Heart right ventricle (tissue), 16 donors: Measurements from ENCODE around the gene NCCRP1. TPM values are rescaled to one million over a fixed set of nuclear protein-coding genes. Genes with fewer than 3 reads are reported as not detected.

Experiments
- ATAC-seq, 8 donors: fragments of 200-7000 bp; cut with Tn5 transposase; one replicate each; pipeline ENCODE4 v1.9.1; 2020; ENCODE audit warnings: mild to moderate bottlenecking in 8 of 8, moderate library complexity in 8 of 8, moderate number of reproducible peaks in 1 of 8
- DNase-seq, 2 donors: peaks; one replicate each; pipeline ENCODE4 v3.0.0-alpha.2; 2020
- H3K27ac ChIP-seq, 10 donors: fragments of 200-600 bp; sonication (generic) in 2 of 10; one replicate each; pipeline versions ENCODE4 v1.5.0 to v1.8.0; 2020 to 2022; ENCODE audit warnings: mild to moderate bottlenecking in 3 of 10
- H3K27me3 ChIP-seq, 7 donors: fragments of 200-600 bp; one replicate each; pipeline ENCODE4 v1.8.0; 2021 to 2022; ENCODE audit warnings: mild to moderate bottlenecking in 2 of 7
- H3K36me3 ChIP-seq, 9 donors: fragments of 200-600 bp; sonication (generic) in 1 of 9; one replicate each; pipeline versions ENCODE4 v1.5.0 to v1.8.0; 2020 to 2022; ENCODE audit warnings: mild to moderate bottlenecking in 2 of 9
- H3K4me1 ChIP-seq, 9 donors: fragments of 200-600 bp; sonication (generic) in 1 of 9; one replicate each; pipeline versions ENCODE4 v1.5.0 to v1.8.0; 2020 to 2022; ENCODE audit warnings: mild to moderate bottlenecking in 4 of 9
- H3K4me3 ChIP-seq, 10 donors: fragments of 200-600 bp; sonication (generic) in 2 of 10; one replicate each; pipeline versions ENCODE4 v1.5.0 to v1.8.0; 2020 to 2022; ENCODE audit warnings: mild to moderate bottlenecking in 7 of 10, moderate library complexity in 2 of 10
- H3K9me3 ChIP-seq, 11 donors: fragments of 200-600 bp in 10 of 11; sonication (generic) in 2 of 11; one replicate each; pipeline versions ENCODE4 v1.5.0 to v1.8.0; 2013 to 2022; ENCODE audit warnings: mild to moderate bottlenecking in 2 of 11, control low read depth in 1 of 11, moderate library complexity in 1 of 11
- WGBS, 2 donors: extraction: QIAGEN DNeasy Blood & Tissue Kit; methylation state at CpG; one replicate each; pipeline ENCODE4 v1.1.7; 2013; ENCODE audit warnings: inconsistent platforms in 1 of 2; 5-methylcytosine and 5-hydroxymethylcytosine counted together
- intact Hi-C, 10 donors: fragments of 100-400 bp; cut with DNase I; formaldehyde crosslinking; loops; one replicate each; pipeline versions ENCODE4 v1.11.1 to v1.14.2; 2022
- polyA plus RNA-seq, 2 donors: library from polyadenylated mRNA; stranded (reverse); fragments of 200-250 nt; gene quantifications; one replicate each; pipeline ENCODE4 v1.2.3, GENCODE V29; 2013
- total RNA-seq, 10 donors: library from RNA; stranded (reverse); fragmentation: NEBNext Ultra II Directional in 3 of 10; extraction: Animal tissue kit (Norgen Biotek cat#: 25700) in 3 of 10; gene quantifications; one replicate each; pipeline versions ENCODE4 v1.2.1 to v1.2.4, GENCODE V29; 2021 to 2023
- TF ChIP-seq, protein P1 (sequence below), 9 donors: fragments of 200-600 bp; sonication (generic) in 2 of 9; IDR thresholded peaks; one replicate each; pipeline versions ENCODE4 v1.5.0 to v1.8.0; 2021 to 2022; ENCODE audit warnings: antibody characterized with exemption in 9 of 9, mild to moderate bottlenecking in 5 of 9, moderate library complexity in 1 of 9
- donor health status: Arrhythmogenic right ventricular cardiomyopathy.
- donor health status: ischemic (EF 13 %, LVEDD 7.1; RV severe dilation, severe dysfunction).
- donor health status: healthy with polysubstance abuse.
- donor health status: DM: no; HTN: yes; CAD: no.
- donor health status: DM: no; HTN: no; CAD: no.
- donor health status: ischemic (EF 25% LVEDD 6.9; RV normal size, moderate dysfunction).
- donor health status: ischemic (EF 25% LVEDD 5.7; RV mildly dilated, moderate dysfunction).
- donor health status: healthy.
- donor health status: DM: yes; HTN: yes; CAD: no.
- donor health status: Ischemic cardiomyopathy.
- donor health status: ischemic (EF 35%, LVEDD 5.7; RV mildly dilated, moderate dysfunction).
- donor health status: nonischemic (EF 11% LVEDD 7.7; RV severe dilation, severe dysfunction).
- donor health status: DM: yes; HTN: yes; CAD: no.
- donor health status: PGD.
- donor health status: ischemic (EF 29% LVEDD 5.4; RV normal size, mild dysfunction).
- donor health status: nonischemic (EF 23%, LVEDD 6.1; RV moderate dilation, normal function).

NCCRP1 gene
- total and polyA plus RNA-seq, 12 donors, result 0.03 TPM; not detected in 11

DNA sequence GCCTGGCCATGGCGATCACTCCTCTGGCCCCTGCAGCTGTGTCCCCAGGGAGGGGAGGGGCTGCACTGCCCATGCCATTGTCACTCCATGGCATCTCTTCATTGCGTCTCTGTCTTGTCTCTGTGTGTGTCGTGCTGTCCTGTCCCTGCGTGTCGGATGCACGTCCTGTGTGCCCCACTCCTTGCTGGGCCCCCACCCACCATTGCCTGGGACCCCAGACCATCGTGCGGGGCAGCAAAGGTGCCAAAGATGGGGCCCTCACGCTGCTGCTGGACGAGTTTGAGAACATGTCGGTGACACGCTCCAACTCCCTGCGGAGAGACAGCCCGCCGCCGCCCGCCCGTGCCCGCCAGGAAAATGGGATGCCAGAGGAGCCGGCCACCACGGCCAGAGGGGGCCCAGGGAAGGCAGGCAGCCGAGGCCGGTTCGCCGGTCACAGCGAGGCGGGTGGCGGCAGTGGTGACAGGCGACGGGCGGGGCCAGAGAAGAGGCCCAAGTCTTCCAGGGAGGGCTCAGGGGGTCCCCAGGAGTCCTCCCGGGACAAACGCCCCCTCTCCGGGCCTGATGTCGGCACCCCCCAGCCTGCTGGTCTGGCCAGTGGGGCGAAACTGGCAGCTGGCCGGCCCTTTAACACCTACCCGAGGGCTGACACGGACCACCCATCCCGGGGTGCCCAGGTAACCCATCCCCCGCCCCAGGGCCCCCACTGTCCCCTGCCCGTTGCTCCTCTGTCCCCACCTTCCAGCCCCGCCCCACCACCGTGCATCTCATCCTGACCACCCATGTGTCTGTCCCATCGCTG is 23.9 kb upstream of the NCCRP1 start:
- no peaks in the 10 kb centered on the region for H3K27me3 ChIP-seq
- H3K4me3 ChIP-seq, result no peak overlapping the region
- peaks cover 0 to 74% (median 10%) of the 10 kb centered on the region in 9 donors for H3K36me3 ChIP-seq
- DNase-seq (no peak), ATAC-seq (no peak)
- H3K27ac ChIP-seq, result no peak overlapping the region
- TF ChIP-seq, protein P1, sequence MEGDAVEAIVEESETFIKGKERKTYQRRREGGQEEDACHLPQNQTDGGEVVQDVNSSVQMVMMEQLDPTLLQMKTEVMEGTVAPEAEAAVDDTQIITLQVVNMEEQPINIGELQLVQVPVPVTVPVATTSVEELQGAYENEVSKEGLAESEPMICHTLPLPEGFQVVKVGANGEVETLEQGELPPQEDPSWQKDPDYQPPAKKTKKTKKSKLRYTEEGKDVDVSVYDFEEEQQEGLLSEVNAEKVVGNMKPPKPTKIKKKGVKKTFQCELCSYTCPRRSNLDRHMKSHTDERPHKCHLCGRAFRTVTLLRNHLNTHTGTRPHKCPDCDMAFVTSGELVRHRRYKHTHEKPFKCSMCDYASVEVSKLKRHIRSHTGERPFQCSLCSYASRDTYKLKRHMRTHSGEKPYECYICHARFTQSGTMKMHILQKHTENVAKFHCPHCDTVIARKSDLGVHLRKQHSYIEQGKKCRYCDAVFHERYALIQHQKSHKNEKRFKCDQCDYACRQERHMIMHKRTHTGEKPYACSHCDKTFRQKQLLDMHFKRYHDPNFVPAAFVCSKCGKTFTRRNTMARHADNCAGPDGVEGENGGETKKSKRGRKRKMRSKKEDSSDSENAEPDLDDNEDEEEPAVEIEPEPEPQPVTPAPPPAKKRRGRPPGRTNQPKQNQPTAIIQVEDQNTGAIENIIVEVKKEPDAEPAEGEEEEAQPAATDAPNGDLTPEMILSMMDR (IDR thresholded peaks at IDR 0.05), result no peak
- WGBS, 2 donors, result 95% methylated on average over 37 to 45 of the region's 45 CpGs
- no peaks in the 10 kb centered on the region for H3K4me1 ChIP-seq
- intact Hi-C loops, result no loop called here
- no peaks in the 10 kb centered on the region for H3K9me3 ChIP-seq

DNA sequence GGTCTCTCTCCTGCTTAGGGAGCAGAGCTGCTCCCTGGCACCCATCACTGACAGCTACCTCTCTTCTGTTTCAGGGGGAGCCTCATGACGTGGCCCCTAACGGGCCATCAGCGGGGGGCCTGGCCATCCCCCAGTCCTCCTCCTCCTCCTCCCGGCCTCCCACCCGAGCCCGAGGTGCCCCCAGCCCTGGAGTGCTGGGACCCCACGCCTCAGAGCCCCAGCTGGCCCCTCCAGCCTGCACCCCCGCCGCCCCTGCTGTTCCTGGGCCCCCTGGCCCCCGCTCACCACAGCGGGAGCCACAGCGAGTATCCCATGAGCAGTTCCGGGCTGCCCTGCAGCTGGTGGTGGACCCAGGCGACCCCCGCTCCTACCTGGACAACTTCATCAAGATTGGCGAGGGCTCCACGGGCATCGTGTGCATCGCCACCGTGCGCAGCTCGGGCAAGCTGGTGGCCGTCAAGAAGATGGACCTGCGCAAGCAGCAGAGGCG is 23.2 kb upstream of the NCCRP1 start:
- DNase-seq (no peak), ATAC-seq (no peak)
- 96 to 98% methylated on average over 21 to 25 of the region's 25 CpGs for WGBS, 2 donors
- intact Hi-C loops, result no loop called here
- Histone ChIP-seq H3K4me1 (no peaks in the 10 kb centered on the region), H3K27me3 (no peaks in the 10 kb centered on the region), H3K36me3 (peaks cover 0 to 80% (median 10%) of the 10 kb centered on the region in 9 donors), H3K27ac (no peak overlapping the region), H3K4me3 (no peak overlapping the region), H3K9me3 (no peaks in the 10 kb centered on the region)
- TF ChIP-seq, protein P1 (IDR thresholded peaks at IDR 0.05), result no peak

DNA sequence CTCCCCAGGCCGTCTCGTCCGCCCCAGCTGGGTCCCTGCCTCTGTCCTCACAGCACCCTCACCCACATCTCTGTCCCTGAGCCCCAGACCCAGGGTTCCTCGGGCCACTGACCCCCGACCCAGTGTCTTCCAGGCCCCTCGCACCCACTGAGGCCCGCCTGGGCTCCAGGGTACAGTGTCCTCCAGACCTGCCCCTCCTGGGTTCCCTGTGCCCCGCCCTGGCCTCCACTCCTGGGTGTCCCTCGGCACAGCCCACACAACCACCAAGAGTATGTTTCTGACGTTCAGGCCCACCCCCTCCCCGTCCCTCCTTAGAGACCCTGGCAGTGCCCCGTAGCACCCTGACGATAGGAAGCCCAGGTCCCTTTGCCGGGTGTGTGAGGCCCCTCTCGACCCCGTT is 22.6 kb upstream of the NCCRP1 start:
- TF ChIP-seq, protein P1 (IDR thresholded peaks at IDR 0.05), result no peak
- intact Hi-C loops, result no loop called here
- H3K27me3 ChIP-seq, result no peaks in the 10 kb centered on the region
- ATAC-seq (no peak), DNase-seq (no peak)
- peaks cover 0 to 86% (median 10%) of the 10 kb centered on the region in 9 donors for H3K36me3 ChIP-seq
- no peak overlapping the region for H3K27ac ChIP-seq
- H3K4me3 ChIP-seq, result no peak overlapping the region
- no peaks in the 10 kb centered on the region for H3K4me1 ChIP-seq
- 87 to 88% methylated on average over 14 to 16 of the region's 16 CpGs for WGBS, 2 donors
- no peaks in the 10 kb centered on the region for H3K9me3 ChIP-seq

DNA sequence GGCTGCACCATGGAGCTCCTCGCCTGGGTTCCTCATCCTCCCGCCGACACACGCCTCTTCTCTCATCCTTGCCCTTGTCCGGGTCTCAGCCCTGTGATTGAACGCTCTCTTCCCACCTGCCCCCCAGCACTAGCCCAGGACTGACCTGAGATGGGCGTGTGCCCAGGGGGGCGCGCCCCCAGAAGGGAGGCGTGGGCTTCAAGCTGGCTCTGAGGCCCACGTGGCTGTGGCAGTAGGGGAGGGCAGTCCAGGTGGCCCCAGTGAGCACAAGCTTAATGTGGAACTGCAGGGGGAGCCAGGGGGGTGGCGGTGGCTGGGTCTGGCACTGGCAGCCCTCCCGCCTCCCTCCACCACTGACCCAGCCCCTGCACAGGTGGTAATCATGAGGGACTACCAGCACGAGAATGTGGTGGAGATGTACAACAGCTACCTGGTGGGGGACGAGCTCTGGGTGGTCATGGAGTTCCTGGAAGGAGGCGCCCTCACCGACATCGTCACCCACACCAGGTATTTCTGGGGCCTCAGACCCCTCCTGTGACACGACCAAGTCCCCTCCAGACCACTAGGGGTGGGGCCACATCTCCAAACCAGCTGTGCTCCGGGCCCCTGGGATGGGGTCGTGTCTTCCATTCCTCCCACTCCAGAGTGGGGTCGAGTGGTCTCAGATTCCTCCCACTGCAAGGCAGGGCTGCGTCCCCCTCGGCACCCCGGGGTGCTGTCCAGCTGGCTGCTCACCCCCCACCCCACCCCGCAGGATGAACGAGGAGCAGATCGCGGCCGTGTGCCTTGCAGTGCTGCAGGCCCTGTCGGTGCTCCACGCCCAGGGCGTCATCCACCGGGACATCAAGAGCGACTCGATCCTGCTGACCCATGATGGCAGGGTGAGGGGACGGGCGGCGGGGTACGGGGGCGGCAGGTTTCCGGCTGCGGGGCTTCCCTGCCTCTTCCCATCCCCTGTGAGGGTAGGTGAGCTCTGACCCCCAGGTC is 21.9 kb upstream of the NCCRP1 start:
- 87 to 92% methylated on average over 43 of the region's 43 CpGs for WGBS, 2 donors
- Histone ChIP-seq H3K4me3 (no peak overlapping the region), H3K27ac (no peak overlapping the region), H3K36me3 (peaks cover 0 to 86% (median 5%) of the 10 kb centered on the region in 9 donors), H3K4me1 (no peaks in the 10 kb centered on the region), H3K27me3 (no peaks in the 10 kb centered on the region), H3K9me3 (no peaks in the 10 kb centered on the region)
- intact Hi-C loops, result no loop called here
- TF ChIP-seq, protein P1 (IDR thresholded peaks at IDR 0.05), result no peak
- DNase-seq, result no peak
- no peak for ATAC-seq
